ENCODE data around the gene TFPI.

TFPI gene

GRCh38 chr2:187554011-187554703 lies at the start of gene TFPI:
TFPI (minus strand) TSS chr2:187554435; CDS start chr2:187503768, 50,667 bp downstream.
- Histone ChIP-seq H3K27me3 (replicated peaks; ENCODE audit: control insufficient read depth, insufficient read depth, low read length) (no peaks in the 10 kb centered on the region), H3K36me3 (ENCODE audit: control insufficient read depth, insufficient read depth, low read length) (no peaks in the 10 kb centered on the region), H3K4me3 (replicated peaks; ENCODE audit: low read depth, low read length) (no peak within 1 kb of the TSS)
- DNase-seq (ENCODE audit: extremely low read depth, insufficient read length), result peak; percentile 12
- no peak for TF ChIP-seq CTCF (IDR thresholded peaks at IDR 0.05; ENCODE audit: insufficient read depth, low read length, poor library complexity, severe bottlenecking)

GRCh38 chr2:187594801-187595200 lies 40.6 kb upstream of the TFPI start:
- H3K27me3 ChIP-seq (replicated peaks; ENCODE audit: control insufficient read depth, insufficient read depth, low read length), result no peaks in the 10 kb centered on the region
- H3K36me3 ChIP-seq (ENCODE audit: control insufficient read depth, insufficient read depth, low read length), result no peaks in the 10 kb centered on the region
- TF ChIP-seq CTCF (IDR thresholded peaks at IDR 0.05; ENCODE audit: insufficient read depth, low read length, poor library complexity, severe bottlenecking), result no peak
- H3K4me3 ChIP-seq (replicated peaks; ENCODE audit: low read depth, low read length), result no peak overlapping the region
- DNase-seq (ENCODE audit: extremely low read depth, insufficient read length), result no peak

GRCh38 chr2:187593697-187594096 lies 39.5 kb upstream of the TFPI start:
- no peak for DNase-seq (ENCODE audit: extremely low read depth, insufficient read length)
- TF ChIP-seq CTCF (IDR thresholded peaks at IDR 0.05; ENCODE audit: insufficient read depth, low read length, poor library complexity, severe bottlenecking), result no peak
- Histone ChIP-seq H3K36me3 (ENCODE audit: control insufficient read depth, insufficient read depth, low read length) (no peaks in the 10 kb centered on the region), H3K4me3 (replicated peaks; ENCODE audit: low read depth, low read length) (no peak overlapping the region), H3K27me3 (replicated peaks; ENCODE audit: control insufficient read depth, insufficient read depth, low read length) (no peaks in the 10 kb centered on the region)

GRCh38 chr2:187593098-187593497 lies 38.9 kb upstream of the TFPI start:
- DNase-seq (ENCODE audit: extremely low read depth, insufficient read length), result no peak

GRCh38 chr2:187590175-187590574 lies 35.9 kb upstream of the TFPI start:
- no peaks in the 10 kb centered on the region for H3K27me3 ChIP-seq (replicated peaks; ENCODE audit: control insufficient read depth, insufficient read depth, low read length)
- DNase-seq (ENCODE audit: extremely low read depth, insufficient read length), result no peak
- H3K4me3 ChIP-seq (replicated peaks; ENCODE audit: low read depth, low read length), result no peak overlapping the region

More at GRCh38 chr2:187593098-187593497, 38.9 kb upstream of the TFPI start:
- H3K4me3 ChIP-seq (replicated peaks; ENCODE audit: low read depth, low read length), result no peak overlapping the region
- H3K27me3 ChIP-seq (replicated peaks; ENCODE audit: control insufficient read depth, insufficient read depth, low read length), result no peaks in the 10 kb centered on the region
- no peak for TF ChIP-seq CTCF (IDR thresholded peaks at IDR 0.05; ENCODE audit: insufficient read depth, low read length, poor library complexity, severe bottlenecking)
- H3K36me3 ChIP-seq (ENCODE audit: control insufficient read depth, insufficient read depth, low read length), result no peaks in the 10 kb centered on the region

More at GRCh38 chr2:187590175-187590574, 35.9 kb upstream of the TFPI start:
- no peak for TF ChIP-seq CTCF (IDR thresholded peaks at IDR 0.05; ENCODE audit: insufficient read depth, low read length, poor library complexity, severe bottlenecking)
- H3K36me3 ChIP-seq (ENCODE audit: control insufficient read depth, insufficient read depth, low read length), result no peaks in the 10 kb centered on the region

Data from GM06990 (cell line).